Activated naive CD4-positive, alpha-beta T cell treated with anti-CD3 and anti-CD28 coated beads, Interleukin-2, amount 10 ng/mL, durations not matched to agents 7 days and 5 days (primary cell): ENCODE measurements around the gene CAPN7.

Source experiments
- CTCF ChIA-PET: fragments of 350-600 bp; sonication (Branson Sonifier 250); formaldehyde crosslinking; loops from one replicate; lab custom pipeline; 2021; ENCODE audit warnings: antibody characterized with exemption; lab: Charles Lee
- DNase-seq: peaks from one replicate; pipeline ENCODE4 v3.0.0-alpha.2; 2020
- H3K27ac Mint-ChIP-seq: one replicate; pipeline ENCODE4 v1.8.0; 2021; ENCODE audit warnings: mild to moderate bottlenecking, moderate library complexity, mixed read lengths
- H3K27me3 Mint-ChIP-seq: one replicate; pipeline ENCODE4 v1.8.0; 2021; ENCODE audit warnings: mild to moderate bottlenecking, mixed read lengths
- H3K36me3 Mint-ChIP-seq: one replicate; pipeline ENCODE4 v1.8.0; 2021; ENCODE audit warnings: mixed read lengths
- H3K4me1 Mint-ChIP-seq: one replicate; pipeline ENCODE4 v1.8.0; 2021; ENCODE audit warnings: mixed read lengths
- H3K4me3 Mint-ChIP-seq: one replicate; pipeline ENCODE4 v1.8.0; 2021; ENCODE audit warnings: mild to moderate bottlenecking, moderate library complexity, mixed read lengths
- H3K9me3 Mint-ChIP-seq: one replicate; pipeline ENCODE4 v1.8.0; 2021; ENCODE audit warnings: mixed read lengths

Gene CAPN7

GRCh38 chr3:15265655-15266509 is 59.8 kb downstream of the CAPN7 start:
- Mint-ChIP-seq H3K27me3 (no peaks in the 10 kb centered on the region), H3K27ac (peak overlapping the region; percentile 62), H3K36me3 (peaks cover 40% of the 10 kb centered on the region), H3K4me3 (no peak overlapping the region), H3K9me3 (no peaks in the 10 kb centered on the region), H3K4me1 (peaks cover 50% of the 10 kb centered on the region)
- CTCF ChIA-PET: interaction anchor here (0.8 to 10.8 kb wide), 13 partner anchors 37 to 292 kb away, joined by 3 to 182 read pairs (median 15); partner anchors contain the start of genes CAPN7 and SH3BP5
- no peak for DNase-seq

GRCh38 chr3:15266510-15267376 is 60.7 kb downstream of the CAPN7 start:
- Mint-ChIP-seq H3K27me3 (no peaks in the 10 kb centered on the region), H3K9me3 (no peaks in the 10 kb centered on the region), H3K36me3 (peaks cover 33% of the 10 kb centered on the region), H3K4me3 (no peak overlapping the region), H3K4me1 (peaks cover 53% of the 10 kb centered on the region), H3K27ac (peak overlapping the region; percentile 62)
- CTCF ChIA-PET: interaction anchor here (0.8 to 10.8 kb wide), 25 partner anchors 9 to 291 kb away, joined by 3 to 182 read pairs (median 7); partner anchors contain the start of genes CAPN7 and SH3BP5
- no peak for DNase-seq

- H3K4me3 Mint-ChIP-seq: no peak overlapping the region
- DNase-seq: no peak
- peaks cover 61% of the 10 kb centered on the region for H3K4me1 Mint-ChIP-seq
- H3K9me3 Mint-ChIP-seq: no peaks in the 10 kb centered on the region
- no peak overlapping the region for H3K27ac Mint-ChIP-seq
- no peaks in the 10 kb centered on the region for H3K27me3 Mint-ChIP-seq
- H3K36me3 Mint-ChIP-seq: peaks cover 32% of the 10 kb centered on the region
- CTCF ChIA-PET: interaction anchor here (0.6 to 10.8 kb wide), 44 partner anchors 9 to 292 kb away, joined by 3 to 182 read pairs (median 5); partner anchors contain the start of genes CAPN7, COLQ and SH3BP5
Measured at GRCh38 chr3:15267502-15267901, 61.5 kb downstream of the CAPN7 start.

GRCh38 chr3:15268033-15268631 is 62.1 kb downstream of the CAPN7 start:
- DNase-seq: peak; percentile 90
- Mint-ChIP-seq H3K9me3 (no peaks in the 10 kb centered on the region), H3K4me1 (peaks cover 67% of the 10 kb centered on the region), H3K36me3 (peaks cover 33% of the 10 kb centered on the region), H3K27me3 (no peaks in the 10 kb centered on the region), H3K4me3 (no peak overlapping the region), H3K27ac (no peak overlapping the region)
- CTCF ChIA-PET: interaction anchor here (0.6 to 10.8 kb wide), 47 partner anchors 8 to 292 kb away, joined by 3 to 182 read pairs (median 5); partner anchors contain the start of genes CAPN7, COLQ and SH3BP5

GRCh38 chr3:15269091-15269989 is 63.3 kb downstream of the CAPN7 start:
- H3K36me3 Mint-ChIP-seq: peaks cover 39% of the 10 kb centered on the region
- H3K9me3 Mint-ChIP-seq: no peaks in the 10 kb centered on the region
- no peaks in the 10 kb centered on the region for H3K27me3 Mint-ChIP-seq
- DNase-seq: peak; percentile 82
- peaks cover 79% of the 10 kb centered on the region for H3K4me1 Mint-ChIP-seq
- H3K4me3 Mint-ChIP-seq: peak overlapping the region; percentile 28
- CTCF ChIA-PET: interaction anchor here (0.9 to 10.8 kb wide), 26 partner anchors 8 to 289 kb away, joined by 3 to 182 read pairs (median 8); partner anchors contain the start of genes CAPN7, COLQ and SH3BP5
- H3K27ac Mint-ChIP-seq: peak overlapping the region; percentile 46

GRCh38 chr3:15271030-15271429 is 65.0 kb downstream of the CAPN7 start:
- Mint-ChIP-seq H3K9me3 (no peaks in the 10 kb centered on the region), H3K36me3 (peaks cover 43% of the 10 kb centered on the region), H3K4me3 (no peak overlapping the region), H3K27me3 (no peaks in the 10 kb centered on the region), H3K4me1 (peaks cover 83% of the 10 kb centered on the region), H3K27ac (peak overlapping the region; percentile 87)
- DNase-seq: no peak
- CTCF ChIA-PET: interaction anchor here (0.9 to 10.8 kb wide), 5 partner anchors 20 to 134 kb away, joined by 3 to 182 read pairs (median 3); partner anchors contain the start of gene SH3BP5

GRCh38 chr3:15271785-15272381 is 65.8 kb downstream of the CAPN7 start:
- peak overlapping the region; percentile 87 for H3K27ac Mint-ChIP-seq
- H3K4me3 Mint-ChIP-seq: peak overlapping the region; percentile 63
- H3K36me3 Mint-ChIP-seq: peaks cover 45% of the 10 kb centered on the region
- CTCF ChIA-PET: interaction anchor here (0.9 to 10.8 kb wide), 5 partner anchors 19 to 133 kb away, joined by 3 to 182 read pairs (median 3); partner anchors contain the start of gene SH3BP5
- peaks cover 83% of the 10 kb centered on the region for H3K4me1 Mint-ChIP-seq
- no peaks in the 10 kb centered on the region for H3K9me3 Mint-ChIP-seq
- no peaks in the 10 kb centered on the region for H3K27me3 Mint-ChIP-seq
- peak; percentile 90 for DNase-seq

- peak; percentile 27 for DNase-seq
- no peak overlapping the region for H3K4me3 Mint-ChIP-seq
Measured at GRCh38 chr3:15272426-15273196, 66.6 kb downstream of the CAPN7 start.

GRCh38 chr3:15273227-15273626 is 67.2 kb downstream of the CAPN7 start:
- Mint-ChIP-seq H3K27ac (peak overlapping the region; percentile 29), H3K27me3 (no peaks in the 10 kb centered on the region), H3K36me3 (peaks cover 45% of the 10 kb centered on the region), H3K9me3 (no peaks in the 10 kb centered on the region), H3K4me3 (no peak overlapping the region), H3K4me1 (peaks cover 80% of the 10 kb centered on the region)
- DNase-seq: no peak
- CTCF ChIA-PET: interaction anchor here (1.7 to 10.8 kb wide), 2 partner anchors 26 to 59 kb away, joined by 4 to 182 read pairs; partner anchors contain the start of gene SH3BP5

More at GRCh38 chr3:15272426-15273196, 66.6 kb downstream of the CAPN7 start:
- H3K36me3 Mint-ChIP-seq: peaks cover 45% of the 10 kb centered on the region
- CTCF ChIA-PET: interaction anchor here (1.7 to 10.8 kb wide), 2 partner anchors 27 to 59 kb away, joined by 4 to 182 read pairs; partner anchors contain the start of gene SH3BP5
- peak overlapping the region; percentile 87 for H3K27ac Mint-ChIP-seq
- H3K27me3 Mint-ChIP-seq: no peaks in the 10 kb centered on the region
- no peaks in the 10 kb centered on the region for H3K9me3 Mint-ChIP-seq
- H3K4me1 Mint-ChIP-seq: peaks cover 84% of the 10 kb centered on the region

- Mint-ChIP-seq H3K4me1 (peaks cover 75% of the 10 kb centered on the region), H3K27me3 (no peaks in the 10 kb centered on the region), H3K9me3 (no peaks in the 10 kb centered on the region), H3K36me3 (peaks cover 25% of the 10 kb centered on the region), H3K4me3 (no peak overlapping the region), H3K27ac (peak overlapping the region; percentile 28)
- CTCF ChIA-PET: interaction anchor here (0.7 to 2.3 kb wide), 4 partner anchors 8 to 56 kb away, joined by 3 to 7 read pairs (median 4); partner anchors contain the start of gene SH3BP5
- no peak for DNase-seq
Measured at GRCh38 chr3:15276028-15276724, 70.1 kb downstream of the CAPN7 start.

- DNase-seq: no peak
- no peak overlapping the region for H3K27ac Mint-ChIP-seq
- peaks cover 28% of the 10 kb centered on the region for H3K36me3 Mint-ChIP-seq
- CTCF ChIA-PET: interaction anchor here (0.9 to 1.4 kb wide), 2 partner anchors 10 to 51 kb away, joined by 3 to 4 read pairs; no protein-coding TSS in a partner anchor
- no peak overlapping the region for H3K4me3 Mint-ChIP-seq
- H3K27me3 Mint-ChIP-seq: peaks cover 4% of the 10 kb centered on the region
- H3K9me3 Mint-ChIP-seq: no peaks in the 10 kb centered on the region
- peaks cover 59% of the 10 kb centered on the region for H3K4me1 Mint-ChIP-seq
Measured at GRCh38 chr3:15277861-15278500, 71.9 kb downstream of the CAPN7 start.
